Activated CD4-positive, alpha-beta memory T cell treated with anti-CD3 and anti-CD28 coated beads for 36 hours (primary cell): ENCODE results near the gene RCSD1. TPM values are rescaled to one million over a fixed set of nuclear protein-coding genes. Genes with fewer than 3 reads are reported as not detected.
A peak's percentile ranks its signal among the peaks of the same experiment; 100 is the strongest.

ENCODE experiments used
- CTCF ChIA-PET: fragments of 350-600 bp; sonication (Branson Sonifier 250); formaldehyde crosslinking; loops from one replicate; lab custom pipeline; 2021; ENCODE audit warnings: antibody characterized with exemption, inconsistent platforms; lab: Charles Lee
- POLR2A ChIA-PET: fragments of 350-600 bp; sonication (Branson Sonifier 250); formaldehyde crosslinking; loops from one replicate; lab custom pipeline; 2021; ENCODE audit warnings: antibody characterized with exemption; lab: Charles Lee
- DNase-seq: peaks from one replicate; pipeline ENCODE4 v3.0.0-alpha.2; 2020
- H3K27ac Mint-ChIP-seq: one replicate; pipeline ENCODE4 v1.8.0; 2021; ENCODE audit warnings: mixed read lengths
- H3K27me3 Mint-ChIP-seq: one replicate; pipeline ENCODE4 v1.8.0; 2021; ENCODE audit warnings: mixed read lengths
- H3K36me3 Mint-ChIP-seq: one replicate; pipeline ENCODE4 v1.8.0; 2021; ENCODE audit warnings: mixed read lengths
- H3K4me1 Mint-ChIP-seq: one replicate; pipeline ENCODE4 v1.8.0; 2021; ENCODE audit warnings: low read depth, mixed read lengths
- H3K4me3 Mint-ChIP-seq: one replicate; pipeline ENCODE4 v1.8.0; 2021; ENCODE audit warnings: mild to moderate bottlenecking, mixed read lengths
- H3K9me3 Mint-ChIP-seq: one replicate; pipeline ENCODE4 v1.8.0; 2021; ENCODE audit warnings: mixed read lengths
- intact Hi-C: fragments of 100-400 bp; cut with micrococcal nuclease; formaldehyde crosslinking; loops from one replicate; pipeline ENCODE4 v1.15.1; 2023
- total RNA-seq, 2 experiments: library from RNA; stranded (reverse); gene quantifications; one replicate each; pipeline ENCODE4 v1.2.3, GENCODE V29; 2021

The RCSD1 gene
- total RNA-seq, 2 experiments from 2014 or later = 61.7 to 65.8 TPM

GRCh38 chr1:167695147-167695546 lies 65.1 kb downstream of the RCSD1 start:
- CTCF ChIA-PET = interaction anchor here (0.9 to 1.2 kb wide), 2 partner anchors 95 to 108 kb away, joined by 3 read pairs; no protein-coding TSS in a partner anchor
- Mint-ChIP-seq H3K9me3 (no peaks in the 10 kb centered on the region), H3K4me1 (peaks cover 1% of the 10 kb centered on the region), H3K27me3 (no peaks in the 10 kb centered on the region), H3K4me3 (no peak overlapping the region), H3K36me3 (peaks cover 64% of the 10 kb centered on the region), H3K27ac (no peak overlapping the region)
- POLR2A ChIA-PET = no interaction called here
- DNase-seq = no peak
- intact Hi-C loops = no loop called here

- no peak for DNase-seq
- intact Hi-C loops = no loop called here
- CTCF ChIA-PET = interaction anchor here (0.6 to 1.2 kb wide), 3 partner anchors 96 to 138 kb away, joined by 3 read pairs; no protein-coding TSS in a partner anchor
- POLR2A ChIA-PET = no interaction called here
- H3K4me1 Mint-ChIP-seq = no peaks in the 10 kb centered on the region
- H3K27me3 Mint-ChIP-seq = no peaks in the 10 kb centered on the region
- H3K9me3 Mint-ChIP-seq = no peaks in the 10 kb centered on the region
- no peak overlapping the region for H3K27ac Mint-ChIP-seq
- no peak overlapping the region for H3K4me3 Mint-ChIP-seq
- H3K36me3 Mint-ChIP-seq = peaks cover 57% of the 10 kb centered on the region
Measured at GRCh38 chr1:167695756-167696561, 65.9 kb downstream of the RCSD1 start.

DNA sequence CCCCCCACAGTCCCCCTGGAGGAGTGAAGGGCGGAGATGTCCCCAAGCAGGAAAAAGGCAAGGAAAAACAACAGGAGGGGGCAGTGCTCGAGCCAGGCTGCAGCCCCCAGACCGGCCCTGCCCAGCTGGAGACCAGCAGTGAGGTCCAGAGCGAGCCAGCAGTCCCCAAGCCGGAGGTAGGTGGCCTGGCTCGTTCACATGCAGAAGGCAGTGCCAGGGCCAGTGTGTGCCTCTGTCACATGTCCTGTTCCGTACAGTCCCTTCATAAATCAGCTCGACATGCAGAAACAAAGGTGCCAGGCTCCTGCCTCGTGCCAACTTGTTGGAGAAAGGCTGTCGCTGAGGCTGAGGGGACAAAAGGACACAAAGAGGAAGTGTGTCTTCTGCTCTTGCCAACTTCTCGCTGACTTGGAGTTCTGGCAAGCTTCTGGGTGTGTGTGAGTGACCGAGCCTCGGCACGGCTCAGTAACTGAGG lies 67.7 kb downstream of the RCSD1 start:
- Mint-ChIP-seq H3K9me3 (no peaks in the 10 kb centered on the region), H3K36me3 (peaks cover 52% of the 10 kb centered on the region)
- POLR2A ChIA-PET = interaction anchor here (1.2 kb wide), 1 partner anchor 10 kb away, joined by 3 read pairs; no protein-coding TSS in a partner anchor

DNA sequence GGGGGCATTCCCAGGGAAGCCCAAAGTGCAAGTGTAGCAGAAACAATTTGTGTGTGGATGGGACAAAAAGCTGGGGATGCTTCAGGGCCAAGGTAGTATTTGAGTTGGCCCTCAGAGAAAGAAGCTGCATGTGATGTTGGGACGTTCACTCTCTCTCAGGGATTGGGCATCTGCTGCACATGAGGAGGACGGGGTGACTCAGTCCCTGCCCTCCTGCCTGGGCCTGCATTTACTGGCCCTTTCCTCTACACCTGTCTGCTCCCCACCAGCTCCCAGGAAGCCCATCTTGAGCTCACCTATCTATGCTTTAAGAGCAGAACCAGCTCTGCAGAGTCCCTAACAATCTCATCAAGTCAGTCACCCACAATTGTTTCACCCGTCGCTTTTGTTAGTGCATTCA lies 68.3 kb downstream of the RCSD1 start:
- intact Hi-C loops = no loop called here
- Mint-ChIP-seq H3K4me1 (no peaks in the 10 kb centered on the region), H3K27me3 (no peaks in the 10 kb centered on the region), H3K4me3 (no peak overlapping the region), H3K27ac (no peak overlapping the region), H3K9me3 (no peaks in the 10 kb centered on the region), H3K36me3 (peaks cover 51% of the 10 kb centered on the region)
- no peak for DNase-seq
- ChIA-PET POLR2A (interaction anchor here (0.6 to 1.2 kb wide), 2 partner anchors 10 to 14 kb away, joined by 3 read pairs; no protein-coding TSS in a partner anchor), CTCF (interaction anchor here (1.0 to 1.3 kb wide), 2 partner anchors 10 to 17 kb away, joined by 3 to 7 read pairs; no protein-coding TSS in a partner anchor)

More for the DNA sequence above, 67.7 kb downstream of the RCSD1 start:
- H3K27me3 Mint-ChIP-seq = no peaks in the 10 kb centered on the region
- CTCF ChIA-PET = interaction anchor here (0.7 to 1.3 kb wide), 3 partner anchors 10 to 18 kb away, joined by 3 to 7 read pairs (median 3); no protein-coding TSS in a partner anchor
- no peaks in the 10 kb centered on the region for H3K4me1 Mint-ChIP-seq
- intact Hi-C loops = no loop called here
- no peak for DNase-seq
- H3K27ac Mint-ChIP-seq = peak overlapping the region; percentile 30
- H3K4me3 Mint-ChIP-seq = no peak overlapping the region

DNA sequence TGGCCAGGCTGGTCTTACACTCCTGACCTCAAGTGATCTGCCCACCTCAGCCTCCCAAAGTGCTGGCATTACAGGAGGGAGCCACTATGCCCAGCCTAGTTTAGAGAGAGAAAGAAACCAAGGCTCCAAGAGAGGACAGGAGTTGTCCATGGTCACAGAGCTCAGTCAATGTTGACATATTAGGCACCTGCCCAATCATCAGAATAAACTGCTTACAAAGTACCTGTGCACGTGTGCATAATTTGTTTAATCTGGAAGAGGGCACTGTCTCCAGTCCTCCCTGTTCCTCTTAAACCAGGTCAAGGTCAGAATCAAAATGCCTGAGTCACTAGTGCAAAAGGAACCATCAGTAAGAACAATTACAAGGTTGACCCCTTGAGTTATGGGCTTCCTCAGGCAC lies 71.5 kb downstream of the RCSD1 start:
- H3K36me3 Mint-ChIP-seq = peaks cover 46% of the 10 kb centered on the region

DNA sequence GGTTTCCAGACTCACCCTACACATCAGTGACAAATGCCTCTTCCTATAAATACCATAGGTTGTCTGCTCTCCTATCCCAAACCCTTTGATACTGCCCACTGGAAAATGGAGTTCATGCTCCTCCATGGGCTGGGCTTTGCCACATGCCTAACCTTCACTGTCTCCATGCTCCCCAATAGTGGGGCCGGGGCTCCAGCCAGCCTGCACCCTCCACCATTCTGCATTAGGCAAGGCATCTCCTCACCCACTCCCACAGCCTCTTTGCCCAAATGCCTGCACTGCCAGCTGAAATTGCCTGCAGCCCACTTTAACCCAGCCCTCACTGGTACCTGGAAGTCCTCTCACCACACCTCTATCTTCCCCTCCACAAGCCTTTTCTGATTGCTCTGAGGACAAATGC lies 73.5 kb downstream of the RCSD1 start:
- Mint-ChIP-seq H3K4me1 (peaks cover 20% of the 10 kb centered on the region), H3K4me3 (no peak overlapping the region), H3K27me3 (no peaks in the 10 kb centered on the region), H3K36me3 (peaks cover 29% of the 10 kb centered on the region), H3K27ac (no peak overlapping the region), H3K9me3 (no peaks in the 10 kb centered on the region)
- ChIA-PET CTCF (no interaction called here), POLR2A (no interaction called here)
- no peak for DNase-seq
- intact Hi-C loops = no loop called here

More for the DNA sequence above, 71.5 kb downstream of the RCSD1 start:
- intact Hi-C loops = no loop called here
- no peak overlapping the region for H3K27ac Mint-ChIP-seq
- no peaks in the 10 kb centered on the region for H3K27me3 Mint-ChIP-seq
- no peak overlapping the region for H3K4me3 Mint-ChIP-seq
- H3K9me3 Mint-ChIP-seq = no peaks in the 10 kb centered on the region
- H3K4me1 Mint-ChIP-seq = peaks cover 4% of the 10 kb centered on the region
- POLR2A ChIA-PET = no interaction called here
- CTCF ChIA-PET = no interaction called here
- no peak for DNase-seq

DNA sequence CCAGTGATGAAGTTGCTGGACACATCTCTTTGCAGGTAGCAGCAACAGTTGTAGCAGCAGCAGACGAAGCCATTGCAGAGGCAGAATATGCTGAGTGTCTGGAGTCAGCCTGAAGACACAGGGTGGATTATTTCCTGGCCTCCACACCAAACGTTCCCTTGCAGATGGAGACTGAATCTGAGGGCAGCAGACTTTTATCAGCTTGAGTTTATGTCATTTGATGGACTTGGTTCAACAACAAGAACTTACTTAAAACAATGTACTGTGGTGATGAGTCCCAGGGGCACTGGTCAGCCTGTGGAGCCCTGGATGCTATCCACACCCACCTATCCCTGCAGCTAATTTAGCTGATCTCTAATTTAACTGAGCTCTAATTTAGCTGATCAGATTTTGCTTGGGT lies 74.7 kb downstream of the RCSD1 start:
- peaks cover 27% of the 10 kb centered on the region for H3K4me1 Mint-ChIP-seq
- peaks cover 21% of the 10 kb centered on the region for H3K36me3 Mint-ChIP-seq
- H3K27me3 Mint-ChIP-seq = no peaks in the 10 kb centered on the region
- ChIA-PET POLR2A (no interaction called here), CTCF (interaction anchor here (5.1 kb wide), 1 partner anchor 17 kb away, joined by 17 read pairs; no protein-coding TSS in a partner anchor)
- no peak overlapping the region for H3K4me3 Mint-ChIP-seq
- DNase-seq = no peak
- H3K9me3 Mint-ChIP-seq = no peaks in the 10 kb centered on the region
- no peak overlapping the region for H3K27ac Mint-ChIP-seq
- intact Hi-C loops = no loop called here

DNA sequence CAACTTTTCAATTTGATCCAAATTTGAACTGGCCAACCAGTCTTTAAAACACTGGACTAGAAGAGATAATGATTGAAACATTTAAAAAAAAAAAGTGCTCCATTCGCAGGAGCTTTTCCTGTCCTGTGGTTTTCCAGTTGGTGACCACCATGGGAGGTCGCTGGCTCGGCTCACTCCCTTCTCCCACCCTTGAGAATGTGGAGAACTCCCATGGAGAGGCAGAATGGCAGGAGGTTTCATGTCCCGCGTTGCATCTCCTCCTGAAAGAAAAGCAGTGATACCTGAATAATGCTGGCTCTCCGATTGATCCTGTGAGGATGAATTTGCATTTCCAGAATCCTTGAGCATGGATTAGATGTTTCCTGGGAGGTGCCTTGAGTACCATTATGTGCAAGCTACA lies 75.2 kb downstream of the RCSD1 start:
- Mint-ChIP-seq H3K9me3 (no peaks in the 10 kb centered on the region), H3K4me3 (no peak overlapping the region), H3K36me3 (peaks cover 18% of the 10 kb centered on the region), H3K27ac (no peak overlapping the region), H3K4me1 (peaks cover 27% of the 10 kb centered on the region), H3K27me3 (no peaks in the 10 kb centered on the region)
- no peak for DNase-seq
- CTCF ChIA-PET = interaction anchor here (1.4 to 5.1 kb wide), 2 partner anchors 10 to 17 kb away, joined by 6 to 17 read pairs; no protein-coding TSS in a partner anchor
- intact Hi-C loops = no loop called here
- POLR2A ChIA-PET = no interaction called here

- DNase-seq = peak; percentile 0
- Mint-ChIP-seq H3K27ac (peak overlapping the region; percentile 56), H3K4me1 (peaks cover 31% of the 10 kb centered on the region), H3K36me3 (peaks cover 18% of the 10 kb centered on the region), H3K4me3 (no peak overlapping the region), H3K9me3 (no peaks in the 10 kb centered on the region), H3K27me3 (no peaks in the 10 kb centered on the region)
- POLR2A ChIA-PET = no interaction called here
- CTCF ChIA-PET = interaction anchor here (0.6 to 5.1 kb wide), 3 partner anchors 9 to 484 kb away, joined by 6 to 17 read pairs (median 7); no protein-coding TSS in a partner anchor
- intact Hi-C loops = no loop called here
Measured at GRCh38 chr1:167706363-167706762, 76.3 kb downstream of the RCSD1 start.

DNA sequence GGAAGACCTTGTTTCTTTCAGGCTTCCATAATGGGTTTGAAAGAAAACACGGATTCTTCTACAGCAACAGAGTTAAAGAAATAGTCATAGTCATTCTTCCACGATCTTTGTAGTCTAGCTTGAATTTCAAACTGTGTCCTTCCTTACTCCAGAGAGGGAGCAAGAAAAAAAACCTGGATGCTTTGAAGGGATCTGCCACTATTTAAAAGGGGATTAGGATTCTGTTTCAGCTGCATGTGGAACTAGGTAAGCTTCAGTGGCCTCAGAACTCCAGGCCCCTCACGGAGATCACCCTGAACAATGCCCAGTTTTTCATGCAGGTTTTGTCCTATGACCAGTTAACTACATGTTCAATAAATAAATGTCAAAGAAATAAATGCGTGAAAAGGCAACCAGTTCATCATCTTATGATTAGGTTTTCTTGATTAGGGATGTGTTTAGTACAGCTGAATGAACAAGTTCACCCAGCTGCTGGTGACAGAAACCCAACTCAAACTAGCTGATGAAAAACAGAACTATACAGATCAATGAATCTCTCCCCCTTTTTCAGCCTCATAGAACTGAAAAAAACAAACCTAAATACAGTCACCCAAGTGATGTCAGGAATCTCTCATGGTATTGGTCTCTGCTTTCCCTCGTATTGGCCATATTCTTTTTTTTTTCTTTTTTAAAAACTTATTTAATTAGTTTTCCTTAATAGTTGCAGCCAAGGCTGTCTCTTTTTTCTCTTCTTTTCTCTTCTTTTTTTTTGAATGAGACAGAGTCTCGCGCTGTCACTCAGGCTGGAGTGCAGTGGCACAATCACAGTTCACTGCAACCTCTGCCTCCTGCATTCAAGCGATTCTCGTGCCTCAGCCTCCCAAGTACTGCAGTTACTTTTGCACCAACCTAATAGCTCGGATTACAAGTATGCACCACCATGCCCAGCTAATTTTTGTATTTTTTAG lies 77.2 kb downstream of the RCSD1 start:
- Mint-ChIP-seq H3K4me3 (no peak overlapping the region), H3K36me3 (peaks cover 18% of the 10 kb centered on the region), H3K9me3 (no peaks in the 10 kb centered on the region), H3K27me3 (no peaks in the 10 kb centered on the region), H3K4me1 (peaks cover 31% of the 10 kb centered on the region), H3K27ac (peak overlapping the region; percentile 56)
- no peak for DNase-seq
- POLR2A ChIA-PET = interaction anchor here (0.6 to 1.3 kb wide), 2 partner anchors 78 to 128 kb away, joined by 3 to 4 read pairs; no protein-coding TSS in a partner anchor
- CTCF ChIA-PET = interaction anchor here (0.6 to 5.1 kb wide), 4 partner anchors 9 to 154 kb away, joined by 4 to 17 read pairs (median 5); partner anchors contain the start of gene CREG1
- intact Hi-C loops = loop anchor here (1.0 kb wide), 1 partner anchor 19 kb away; no protein-coding TSS in a partner anchor

GRCh38 chr1:167707942-167708341 lies 77.9 kb downstream of the RCSD1 start:
- H3K27ac Mint-ChIP-seq = peak overlapping the region; percentile 38
- H3K9me3 Mint-ChIP-seq = no peaks in the 10 kb centered on the region
- H3K27me3 Mint-ChIP-seq = no peaks in the 10 kb centered on the region
- ChIA-PET POLR2A (interaction anchor here (1.3 kb wide), 1 partner anchor 79 kb away, joined by 4 read pairs; no protein-coding TSS in a partner anchor), CTCF (interaction anchor here (1.1 to 5.1 kb wide), 3 partner anchors 8 to 155 kb away, joined by 5 to 17 read pairs (median 5); partner anchors contain the start of gene CREG1)
- intact Hi-C loops = loop anchor here (1.0 kb wide), 1 partner anchor 20 kb away; no protein-coding TSS in a partner anchor
- H3K4me1 Mint-ChIP-seq = peaks cover 31% of the 10 kb centered on the region
- peaks cover 16% of the 10 kb centered on the region for H3K36me3 Mint-ChIP-seq
- peak; percentile 42 for DNase-seq
- H3K4me3 Mint-ChIP-seq = no peak overlapping the region
